Measurements from ENCODE around the gene PCLO.
"Not testable (repeated sequence)": the region's sequence is repeated elsewhere in the genome, so short reads cannot be mapped to it uniquely, and the experiment has no call there.

Gene PCLO

GRCh38 chr7:82715344-82715743 lies 447.3 kb downstream of the PCLO start:
- DNase-seq: no peak

GRCh38 chr7:82714883-82715282 lies 447.8 kb downstream of the PCLO start:
- no peak for DNase-seq

GRCh38 chr7:82713506-82713905 lies 449.2 kb downstream of the PCLO start:
- no peak for DNase-seq

- not testable (repeated sequence) for DNase-seq
Observed at GRCh38 chr7:82706344-82706743, 456.3 kb downstream of the PCLO start.

GRCh38 chr7:82705517-82706260 lies 457.0 kb downstream of the PCLO start:
- no peak for DNase-seq

- DNase-seq: no peak
Observed at GRCh38 chr7:82704121-82704520, 458.6 kb downstream of the PCLO start.
